ENCODE results near the gene CD300A.

The CD300A gene

DNA sequence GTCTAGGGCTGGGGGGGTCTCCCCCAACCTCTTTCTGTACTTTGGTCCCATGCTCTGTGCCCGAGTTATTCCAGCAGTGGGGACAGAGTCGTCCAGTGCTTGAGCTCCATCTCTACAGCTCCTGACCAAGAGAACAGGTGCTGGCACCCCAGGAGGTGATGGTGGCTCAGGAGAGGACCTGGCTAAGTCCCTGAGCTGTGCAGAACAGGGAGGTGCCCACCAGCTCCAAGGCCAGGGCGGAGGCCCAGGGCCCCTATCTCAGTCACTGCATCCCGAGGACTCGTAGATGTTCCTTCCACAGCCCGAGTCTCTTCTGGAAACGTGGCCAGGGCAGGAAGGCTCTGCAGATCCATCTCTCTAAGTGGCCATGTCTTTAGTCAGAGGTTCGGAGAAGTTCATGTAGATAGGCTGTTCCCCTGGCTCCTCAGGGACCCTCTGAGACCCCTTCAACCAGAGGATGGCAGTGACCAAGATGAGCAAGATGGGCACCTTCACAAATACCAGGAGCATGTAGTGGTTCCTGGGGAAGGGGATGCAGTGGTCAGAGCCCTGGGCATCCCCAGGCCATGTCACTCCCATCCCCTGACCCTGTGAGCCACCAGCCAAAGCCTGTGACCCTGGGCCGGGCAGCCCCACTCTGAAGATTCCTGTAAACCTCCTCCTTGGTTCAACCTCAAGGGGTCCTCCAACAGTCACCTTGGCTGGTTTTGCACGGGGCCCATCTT is 56.1 kb downstream of the CD300A start:
- DNase-seq = no peak

DNA sequence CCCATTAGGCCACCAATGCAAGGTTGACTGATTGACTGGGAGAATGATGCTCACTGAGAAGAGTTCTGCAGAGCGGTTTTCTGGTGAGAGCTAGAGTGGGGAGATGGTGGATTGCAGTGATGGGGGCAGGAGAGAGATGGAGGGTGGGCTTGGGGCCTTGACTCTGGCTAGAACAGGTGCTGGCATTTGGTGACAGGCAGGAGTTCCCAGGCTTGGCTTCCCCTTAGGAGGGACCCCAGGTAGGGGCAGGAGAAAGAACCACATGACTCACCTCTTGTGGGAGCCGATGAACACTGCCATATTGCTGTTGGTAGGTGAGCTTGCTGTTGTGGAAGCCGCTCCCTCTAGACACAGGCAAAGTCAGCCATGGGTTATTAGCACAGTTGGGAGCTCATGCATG is 56.9 kb downstream of the CD300A start:
- no peak for DNase-seq

DNA sequence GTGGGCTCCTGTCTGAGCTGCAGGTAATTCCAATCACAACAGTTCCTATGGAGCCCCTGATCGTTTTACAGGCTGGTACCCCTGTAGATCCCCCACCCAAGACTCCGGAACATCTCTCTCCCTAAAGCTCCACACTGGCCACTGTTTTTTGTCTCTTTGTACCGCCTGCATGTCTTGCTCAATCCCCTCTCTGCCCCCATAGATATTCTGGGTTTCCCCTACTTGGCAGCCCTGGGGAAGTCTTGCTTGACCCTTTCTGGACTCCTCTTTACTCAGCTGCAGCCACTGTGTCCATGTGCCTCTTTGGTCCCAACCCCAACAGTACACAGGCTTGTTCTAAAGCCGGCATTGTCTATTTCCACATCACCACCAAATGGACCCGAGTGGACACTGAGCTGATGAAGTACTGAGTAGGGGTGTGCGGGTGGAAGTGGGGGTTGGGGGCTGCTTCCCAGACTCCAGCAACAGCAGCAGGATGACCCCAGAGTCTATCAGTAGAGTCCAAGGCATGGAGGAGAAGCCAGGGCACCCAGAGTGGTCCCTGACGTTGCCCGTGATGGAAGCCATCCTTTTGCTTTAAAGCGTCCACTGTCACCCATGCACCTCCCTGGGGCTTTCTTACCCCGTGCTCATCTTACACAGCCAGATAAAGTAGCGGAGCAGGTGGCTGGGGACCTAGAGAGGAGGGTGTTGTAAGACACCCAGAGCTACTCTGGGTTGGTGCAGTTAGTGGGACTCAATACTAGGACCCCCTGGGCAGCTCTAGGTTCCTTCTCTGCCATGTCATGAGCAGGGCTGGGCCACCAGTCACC is 58.4 kb downstream of the CD300A start:
- no peak for DNase-seq

DNA sequence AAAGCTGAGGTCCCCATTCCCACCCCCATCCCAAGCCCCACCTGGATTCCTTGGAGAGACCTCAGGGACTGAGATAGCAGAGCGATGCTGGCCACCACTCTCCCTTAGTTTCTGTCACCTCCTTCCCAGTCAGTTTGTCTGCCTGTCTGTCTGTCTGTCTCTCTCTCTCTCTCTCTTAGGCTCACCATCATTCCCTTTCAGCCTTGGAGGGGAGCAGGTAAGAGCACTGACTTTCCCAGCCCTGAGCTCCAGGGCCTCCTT is 59.0 kb downstream of the CD300A start:
- DNase-seq = no peak

DNA sequence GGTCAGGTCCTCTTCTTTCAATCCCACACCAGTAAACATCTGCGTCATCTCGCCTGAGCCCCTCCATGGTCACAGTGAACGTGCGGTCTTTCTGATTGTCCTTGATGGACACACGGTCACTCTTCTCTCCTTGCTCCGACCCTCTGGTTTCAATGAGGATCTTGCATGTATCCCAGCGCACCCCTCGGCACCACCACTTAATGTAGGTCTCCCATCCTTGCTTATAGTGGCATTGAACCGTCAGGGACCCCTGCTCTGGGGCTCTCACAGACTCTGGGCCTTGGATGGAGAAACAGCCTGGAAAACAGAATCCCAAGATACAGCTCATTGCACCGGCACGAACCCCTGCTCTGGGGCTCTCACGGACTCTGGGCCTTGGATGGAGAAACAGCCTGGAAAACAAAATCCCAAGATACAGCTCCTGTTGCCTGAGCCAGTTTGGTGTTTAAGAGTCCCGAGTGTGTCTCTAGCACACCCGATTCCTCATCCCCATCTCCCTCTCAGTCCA is 59.4 kb downstream of the CD300A start:
- no peak for DNase-seq

DNA sequence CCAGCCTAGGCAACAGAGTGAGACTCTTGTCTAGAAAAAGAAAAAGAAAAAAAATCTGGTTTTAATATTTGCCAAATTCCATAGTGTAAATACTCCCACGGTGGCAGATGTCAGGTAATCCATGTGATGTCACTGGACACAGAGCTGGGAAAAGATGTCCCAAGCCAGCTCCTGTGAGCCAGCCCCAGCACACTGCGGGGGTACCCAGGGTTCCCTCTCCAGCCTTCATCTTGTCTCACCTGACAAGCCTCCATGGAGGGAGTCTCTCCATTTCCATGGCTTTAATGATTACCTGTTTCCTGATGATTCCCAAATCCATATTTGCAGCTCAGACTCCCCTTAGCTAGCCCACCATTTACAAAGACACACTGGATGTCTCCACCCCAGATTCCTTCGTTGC is 60.2 kb downstream of the CD300A start:
- no peak for DNase-seq

DNA sequence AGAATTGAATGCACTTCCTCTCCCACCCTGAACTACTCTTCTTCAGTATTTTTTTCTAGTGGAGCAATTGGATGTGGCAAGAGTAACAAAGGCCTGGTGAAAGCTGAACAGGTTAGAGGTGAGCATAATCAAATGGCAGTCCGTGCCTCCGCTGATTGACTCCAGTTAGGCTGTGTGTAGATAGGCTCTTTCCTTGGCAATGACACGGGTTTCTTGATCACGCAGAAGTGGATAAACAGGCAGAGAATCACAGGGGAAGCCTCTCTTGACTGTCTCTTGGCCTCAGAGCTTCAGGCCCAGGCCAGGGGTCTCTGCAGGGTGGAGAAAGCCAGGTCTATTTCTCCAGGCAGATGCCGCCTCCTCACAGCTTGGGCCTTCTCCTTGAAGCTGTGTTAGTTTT is 60.6 kb downstream of the CD300A start:
- DNase-seq = no peak

DNA sequence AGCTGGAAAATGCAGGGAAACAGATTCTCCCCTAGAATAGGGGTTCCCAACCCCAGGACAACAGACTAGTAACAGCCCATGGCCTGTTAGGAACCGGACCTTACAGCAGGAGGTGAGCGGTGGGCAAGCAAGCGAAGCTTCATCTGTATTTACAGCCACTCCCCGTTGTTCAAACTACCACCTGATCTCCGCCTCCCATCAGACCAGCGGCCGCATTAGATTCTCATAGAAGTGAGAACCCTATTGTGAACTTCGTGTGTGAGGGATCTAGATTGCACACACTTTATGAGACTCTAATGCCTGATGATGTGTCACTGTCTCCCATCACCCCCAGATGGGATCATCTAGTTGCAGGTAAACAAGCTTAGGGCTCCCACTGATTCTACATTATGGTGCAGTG is 61.3 kb downstream of the CD300A start:
- DNase-seq = no peak

DNA sequence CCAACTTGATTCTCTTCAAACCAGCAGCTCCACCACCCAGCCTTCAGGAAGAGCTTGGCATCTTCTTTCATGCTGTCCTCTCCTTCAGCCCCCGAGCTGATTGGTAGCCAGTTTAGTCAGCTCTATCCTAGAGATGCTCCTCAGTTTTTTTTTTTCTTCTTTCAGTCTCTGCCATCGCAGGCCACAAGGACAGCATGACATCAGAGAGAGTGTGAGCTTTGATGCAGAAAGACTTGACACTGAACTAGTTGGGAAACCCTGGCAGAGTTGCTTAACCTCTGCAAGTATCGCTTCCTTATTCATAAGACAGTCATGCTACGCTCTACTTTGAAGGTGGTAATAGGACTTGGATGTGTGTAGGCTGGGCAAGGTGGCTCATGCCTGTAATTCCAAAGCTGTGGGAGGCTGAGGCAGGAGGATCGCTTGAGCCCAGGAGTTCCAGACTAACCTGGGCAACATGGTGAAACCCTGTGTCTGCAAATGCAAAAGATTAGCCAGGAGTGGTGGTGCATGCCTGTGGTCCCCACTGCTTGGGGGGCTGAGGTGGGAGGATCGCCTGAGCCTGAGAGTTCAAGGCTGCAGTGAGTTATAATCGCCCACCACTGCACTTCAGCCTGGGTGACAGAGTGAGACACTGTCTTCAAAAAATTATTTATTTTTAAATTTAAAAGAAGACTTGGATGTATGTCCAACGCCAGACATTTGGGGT is 62.2 kb downstream of the CD300A start:
- DNase-seq = no peak

DNA sequence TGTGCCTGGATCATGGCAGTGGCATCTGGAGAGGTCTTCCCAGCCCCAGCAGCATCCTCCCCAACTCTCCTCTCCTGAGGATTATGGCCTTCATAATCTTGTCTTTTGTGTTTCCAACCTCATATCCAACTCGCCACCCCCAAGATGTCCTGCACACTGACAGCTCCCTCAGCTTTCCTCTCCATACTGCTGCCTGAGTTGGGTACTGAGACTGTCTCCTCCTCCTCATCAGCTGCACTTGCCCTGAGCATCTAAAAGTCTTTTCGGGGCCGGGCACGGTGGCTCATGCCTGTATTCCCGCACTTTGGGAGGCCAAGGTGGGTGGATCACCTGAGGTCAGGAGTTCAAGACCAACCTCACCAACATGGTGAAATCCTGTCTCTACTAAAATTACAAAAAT is 62.8 kb downstream of the CD300A start:
- no peak for DNase-seq

DNA sequence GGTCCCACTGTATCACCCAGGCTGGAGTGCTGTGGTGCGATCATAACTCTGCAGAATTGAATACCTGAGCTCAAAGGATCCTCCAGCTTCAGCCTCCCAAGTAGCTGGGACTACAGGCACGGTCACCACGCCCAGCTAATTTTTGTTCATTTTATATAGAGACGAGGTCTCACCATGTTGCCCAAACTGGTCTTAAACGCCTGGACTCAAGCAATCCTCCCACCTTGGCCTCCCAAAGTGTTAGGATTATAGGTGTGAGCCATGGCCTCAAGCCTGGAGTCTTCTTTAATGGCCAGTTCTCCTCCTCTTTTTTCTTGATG is 64.4 kb downstream of the CD300A start:
- DNase-seq = no peak

DNA sequence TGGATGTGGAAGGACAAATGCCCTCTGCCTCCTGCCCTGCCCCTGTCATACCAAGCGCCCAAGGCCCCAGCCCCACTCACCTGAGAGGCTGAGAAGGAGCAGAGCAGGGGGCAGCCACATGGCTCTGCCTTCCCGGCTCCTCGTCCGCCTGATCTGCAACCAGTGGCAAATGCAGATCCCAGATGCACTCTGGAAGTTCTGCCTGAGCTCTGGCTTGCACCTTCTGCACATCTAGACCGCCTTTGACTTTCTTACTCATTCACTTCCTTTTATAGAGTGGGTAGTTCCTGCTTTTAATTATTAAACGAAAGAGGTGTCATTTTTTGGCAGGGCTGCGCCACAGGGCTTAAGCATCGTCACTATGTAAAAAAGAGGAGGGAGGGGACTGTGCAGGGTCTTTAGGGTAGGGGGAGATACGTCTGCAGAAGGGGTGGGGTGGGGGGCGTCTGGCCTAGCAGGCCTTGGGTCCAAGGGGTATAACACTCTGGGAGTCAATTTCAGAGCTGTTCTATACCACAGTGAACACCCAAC is 64.9 kb downstream of the CD300A start, which contains the start of gene CD300LB:
TSS of gene CD300LB (minus strand) at position 245 of the 531 bp plus-strand sequence. CDS start at position 120, 125 bp downstream.
- no peak for DNase-seq

DNA sequence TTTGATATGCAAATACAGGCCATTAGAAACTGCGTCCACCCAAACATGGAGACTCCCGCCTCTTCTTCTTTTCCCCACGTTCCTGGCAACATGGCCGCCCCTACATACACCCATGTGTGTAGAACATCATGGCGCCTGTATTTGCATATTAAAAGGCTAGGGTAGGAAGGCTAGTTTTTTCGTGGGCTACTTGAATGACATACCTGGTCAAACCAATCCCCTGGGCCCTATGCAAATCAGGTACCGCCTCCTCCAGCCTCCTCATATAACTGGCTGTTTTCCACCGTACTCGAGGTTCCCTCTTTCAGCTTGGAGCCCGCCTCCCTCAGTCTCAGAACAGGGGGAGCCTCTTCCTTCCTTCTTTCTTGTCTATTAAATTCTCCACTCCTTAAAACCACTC is 65.7 kb downstream of the CD300A start:
- DNase-seq = no peak
